GM12891 (cell line): ENCODE measurements around the gene ANKS1B.

Source experiments
- POLR2A ChIP-seq: IDR thresholded peaks from 2 replicates; pipeline ENCODE4 v1.6.1; 2011; ENCODE audit warnings: low read depth, low read length, control low read depth
- POLR2AphosphoS5 ChIP-seq: IDR thresholded peaks from 2 replicates; pipeline ENCODE4 v1.6.1; 2011; ENCODE audit warnings: low read depth, low read length, control low read depth
- POU2F2 ChIP-seq: IDR thresholded peaks from 2 replicates; pipeline ENCODE4 v1.6.1; 2011; ENCODE audit warnings: low read depth, mild to moderate bottlenecking, control low read depth, low read length, moderate library complexity

GRCh38 chr12:99122959-99123358, 861.8 kb downstream of the ANKS1B start:
- TF ChIP-seq POU2F2 (no peak), POLR2A (no peak), POLR2AphosphoS5 (no peak)
